ENCODE measurements around the gene ARHGAP26. TPM values are rescaled to one million over a fixed set of nuclear protein-coding genes. Genes with fewer than 3 reads are reported as not detected.

Gene ARHGAP26
- polyA plus RNA-seq, 6 donors from 2014 or later = 2.4 to 8.7 (median 4.1) TPM

DNA sequence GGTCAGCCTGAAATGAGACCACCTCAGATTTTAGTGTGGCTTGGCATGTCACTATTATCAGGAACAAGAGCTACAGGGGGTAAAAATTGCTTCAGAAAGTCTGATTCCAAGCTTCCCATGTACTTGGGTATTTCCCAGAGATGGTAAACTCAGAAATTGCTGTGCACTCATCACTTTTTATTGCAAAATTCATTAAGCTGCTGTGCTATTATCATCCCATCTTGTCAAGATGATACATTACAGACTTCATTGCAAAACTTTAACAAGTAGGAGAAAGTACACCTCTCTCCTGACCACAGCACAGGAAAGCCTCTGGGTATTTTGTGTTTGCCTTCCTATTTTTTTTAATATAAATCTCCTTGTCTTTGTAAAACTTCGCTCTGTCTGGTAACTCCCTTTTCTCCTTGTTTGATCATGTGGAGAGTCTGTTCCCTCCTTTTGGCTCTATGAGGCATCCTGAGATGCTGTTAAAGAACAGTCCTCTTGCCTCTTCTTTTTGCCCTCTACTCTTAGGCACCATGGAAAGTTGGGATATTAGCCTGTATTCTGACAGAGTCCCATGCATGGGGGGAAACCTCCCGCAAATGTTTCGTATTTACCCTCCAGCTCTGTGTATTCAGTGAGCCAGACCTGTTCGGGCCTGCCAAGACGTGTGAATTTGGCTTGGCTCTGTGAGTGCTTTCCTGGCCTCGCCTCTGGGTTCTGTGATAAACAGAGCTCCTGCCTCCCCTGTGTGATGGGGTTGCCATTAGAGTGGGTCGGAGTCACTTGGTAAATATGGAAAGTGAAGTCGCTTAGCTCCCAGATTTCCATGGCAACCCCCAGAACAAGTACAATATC is 372.6 kb downstream of the ARHGAP26 start:
- DNase-seq = no peak
- Mint-ChIP-seq H3K27me3 (no peaks in the 10 kb centered on the region), H3K4me3 (peak overlapping the region in 1 of 8 donors; percentile 18), H3K27ac (no peak overlapping the region), H3K36me3 (peaks cover 3 to 4% of the 10 kb centered on the region in 2 donors), H3K9me3 (no peaks in the 10 kb centered on the region), H3K4me1 (peaks cover 0 to 5% (median 0%) of the 10 kb centered on the region in 3 donors)
- ATAC-seq (ENCODE audit: low read depth in 2 of 2) = no peak

DNA sequence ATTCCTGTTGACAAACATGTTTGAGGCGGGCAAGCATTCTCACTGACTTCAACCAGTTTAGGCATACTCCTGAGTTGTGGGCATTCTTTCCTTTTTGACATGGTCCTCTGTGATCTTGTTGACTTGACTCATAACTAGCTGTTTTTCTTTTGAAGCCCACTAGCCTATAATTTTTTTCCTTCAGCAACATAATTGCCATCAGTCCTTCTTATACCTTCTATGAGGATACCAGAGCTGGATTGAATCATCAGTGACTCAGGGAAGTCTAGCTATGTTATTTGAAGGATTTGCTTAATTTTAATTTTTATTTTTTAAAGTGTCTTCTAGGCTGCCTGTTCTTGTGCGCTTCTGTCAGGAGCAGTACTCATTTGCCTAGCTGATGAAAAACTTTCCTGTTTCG is 373.8 kb downstream of the ARHGAP26 start:
- Mint-ChIP-seq H3K27me3 (no peaks in the 10 kb centered on the region), H3K36me3 (peaks cover 4 to 8% of the 10 kb centered on the region in 2 donors), H3K27ac (no peak overlapping the region), H3K4me1 (peaks cover 0 to 5% (median 0%) of the 10 kb centered on the region in 3 donors), H3K4me3 (no peak overlapping the region), H3K9me3 (no peaks in the 10 kb centered on the region)
- DNase-seq (no peak), ATAC-seq (ENCODE audit: low read depth in 2 of 2) (no peak)

DNA sequence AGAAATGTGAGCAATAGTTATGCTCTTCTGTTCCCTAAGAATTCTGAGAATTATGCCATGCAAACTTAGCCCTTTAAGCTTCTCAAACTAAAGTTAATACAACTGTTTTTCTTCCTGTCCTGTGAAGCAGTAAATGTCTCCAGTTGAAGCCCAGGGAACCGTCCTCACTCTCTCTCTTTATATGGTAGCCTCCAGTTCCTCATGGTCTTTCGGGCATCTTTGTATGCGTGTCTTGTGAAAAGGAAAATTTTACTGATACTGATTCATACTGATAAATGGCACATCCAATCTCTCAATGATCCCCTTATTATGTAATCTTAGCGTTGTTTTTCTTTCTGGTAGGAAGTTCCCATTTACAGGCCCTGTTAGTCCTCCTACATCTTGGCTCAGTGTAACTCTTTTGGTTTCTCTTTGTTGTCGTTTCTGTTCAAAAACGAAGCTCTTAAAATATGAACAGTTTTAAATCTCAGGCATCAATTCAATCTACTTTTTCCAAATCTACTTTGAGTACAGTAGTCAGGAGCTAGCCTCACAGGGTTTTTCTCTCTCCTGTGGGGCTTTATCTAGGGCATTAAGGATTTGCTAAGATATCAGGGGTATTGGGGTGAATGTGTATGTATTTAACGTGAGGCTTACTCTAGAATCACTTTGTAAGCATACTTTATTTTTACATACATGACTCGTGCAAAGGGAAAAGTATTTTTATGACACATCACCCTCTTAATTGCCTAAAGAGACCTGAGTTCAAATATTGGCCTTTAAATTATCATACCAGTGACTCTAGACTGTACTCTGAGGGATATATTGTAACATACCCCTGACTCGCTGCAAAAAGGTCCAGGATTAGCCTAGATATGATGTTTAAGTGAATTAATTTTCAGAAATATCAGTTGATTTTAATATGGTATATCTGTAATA is 375.3 kb downstream of the ARHGAP26 start:
- DNase-seq (no peak), ATAC-seq (ENCODE audit: low read depth in 2 of 2) (no peak)
- Mint-ChIP-seq H3K36me3 (peaks cover 4 to 8% of the 10 kb centered on the region in 2 donors), H3K9me3 (no peaks in the 10 kb centered on the region), H3K4me1 (peaks cover 0 to 5% (median 0%) of the 10 kb centered on the region in 3 donors), H3K4me3 (no peak overlapping the region), H3K27me3 (no peaks in the 10 kb centered on the region), H3K27ac (peak overlapping the region in 1 of 6 donors; percentile 3)

DNA sequence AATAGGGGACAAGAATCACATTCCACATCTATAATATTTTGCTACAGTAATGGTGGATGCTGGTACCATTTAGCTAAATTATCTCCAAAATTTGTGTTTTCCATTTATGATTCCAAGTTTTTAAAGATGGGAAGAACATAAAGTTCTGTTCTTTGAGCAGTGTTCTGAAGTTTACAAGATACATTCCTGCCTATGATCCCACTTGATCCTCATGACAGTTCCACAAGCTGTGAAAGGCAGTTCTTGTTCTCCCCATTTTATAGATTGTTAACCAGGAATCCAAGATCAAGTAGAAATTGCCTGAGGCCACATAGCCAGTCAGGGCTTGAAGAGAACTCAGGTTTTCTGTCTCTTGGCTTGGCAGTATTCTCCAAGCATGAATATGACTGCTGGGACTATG is 376.0 kb downstream of the ARHGAP26 start:
- H3K27ac Mint-ChIP-seq = no peak overlapping the region
- peaks cover 4 to 8% of the 10 kb centered on the region in 2 donors for H3K36me3 Mint-ChIP-seq
- H3K4me3 Mint-ChIP-seq = no peak overlapping the region
- ATAC-seq (ENCODE audit: low read depth in 2 of 2) = no peak
- no peak for DNase-seq
- no peaks in the 10 kb centered on the region for H3K9me3 Mint-ChIP-seq
- H3K27me3 Mint-ChIP-seq = no peaks in the 10 kb centered on the region
- H3K4me1 Mint-ChIP-seq = peaks cover 0 to 5% (median 0%) of the 10 kb centered on the region in 3 donors

DNA sequence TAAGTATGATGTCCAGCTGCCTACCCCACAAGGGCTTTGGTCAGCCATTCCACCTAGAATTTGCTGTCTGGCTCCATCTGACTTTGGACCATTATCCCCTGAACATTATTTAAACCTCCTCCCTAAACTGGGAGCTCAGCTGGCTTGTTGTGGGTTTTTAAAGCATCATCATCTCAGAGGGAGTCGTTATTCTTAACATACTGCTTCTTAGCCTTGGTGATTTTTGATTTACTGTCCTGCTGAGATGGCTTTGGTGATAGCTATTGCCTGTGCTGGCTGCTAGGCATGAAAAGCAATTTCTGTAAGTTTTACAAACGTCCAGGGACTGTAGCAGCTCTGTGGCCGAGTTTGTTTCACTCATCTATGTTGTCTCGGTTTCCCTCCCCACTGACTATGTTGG is 377.2 kb downstream of the ARHGAP26 start:
- H3K4me1 Mint-ChIP-seq = peaks cover 0 to 5% (median 0%) of the 10 kb centered on the region in 3 donors

DNA sequence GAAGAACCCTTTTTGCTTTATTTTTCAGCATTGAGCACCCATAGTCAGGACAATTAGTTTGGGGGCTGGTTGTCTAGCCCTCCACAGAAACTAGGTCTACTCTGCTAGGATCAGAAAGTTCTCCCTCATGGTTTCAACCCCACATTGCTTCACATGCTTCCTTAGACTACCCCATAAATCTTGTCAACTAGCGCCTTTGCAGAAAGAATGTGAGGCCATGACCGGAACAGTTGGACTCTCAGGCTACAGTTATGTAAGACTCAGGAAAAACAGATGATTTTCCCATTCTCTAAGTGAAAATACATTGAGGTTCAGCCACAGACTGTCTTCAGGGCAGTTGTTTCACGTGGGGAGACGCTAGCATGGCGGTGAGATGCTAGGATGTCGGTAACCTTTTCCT is 377.7 kb downstream of the ARHGAP26 start:
- Mint-ChIP-seq H3K4me1 (peaks cover 0 to 5% (median 2%) of the 10 kb centered on the region in 3 donors), H3K27ac (no peak overlapping the region), H3K4me3 (no peak overlapping the region), H3K27me3 (no peaks in the 10 kb centered on the region), H3K9me3 (no peaks in the 10 kb centered on the region), H3K36me3 (peaks cover 4 to 8% of the 10 kb centered on the region in 2 donors)
- ATAC-seq (ENCODE audit: low read depth in 2 of 2) = no peak
- no peak for DNase-seq

More for the DNA sequence above, 377.2 kb downstream of the ARHGAP26 start:
- no peak for DNase-seq
- Mint-ChIP-seq H3K27ac (peak overlapping the region in 3 of 6 donors; percentile 31 to 82 (median 57)), H3K4me3 (no peak overlapping the region), H3K27me3 (no peaks in the 10 kb centered on the region), H3K36me3 (peaks cover 4 to 8% of the 10 kb centered on the region in 2 donors), H3K9me3 (no peaks in the 10 kb centered on the region)
- no peak for ATAC-seq (ENCODE audit: low read depth in 2 of 2)

DNA sequence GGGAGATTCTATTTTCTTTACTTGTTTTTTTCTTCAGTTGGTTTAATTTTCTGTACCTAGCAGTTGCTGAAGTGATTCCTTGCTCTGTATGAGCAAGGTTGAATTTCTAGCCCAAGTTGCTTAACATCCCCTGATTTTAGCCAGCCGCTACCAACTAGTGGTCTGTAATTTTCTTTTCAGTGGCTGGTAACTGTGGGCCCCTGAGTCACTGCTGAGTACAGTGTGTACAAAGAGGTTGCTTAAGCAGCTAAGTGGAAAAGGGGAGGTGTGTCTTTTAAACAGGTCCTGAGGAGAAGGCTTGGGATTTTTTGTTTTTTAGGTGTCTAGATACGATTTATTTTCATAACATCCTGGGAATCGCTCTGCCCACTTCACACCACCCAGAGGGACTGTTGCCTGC is 378.6 kb downstream of the ARHGAP26 start:
- Mint-ChIP-seq H3K4me1 (peaks cover 0 to 8% (median 5%) of the 10 kb centered on the region in 3 donors), H3K27ac (peak overlapping the region in 1 of 6 donors; percentile 22), H3K9me3 (no peaks in the 10 kb centered on the region), H3K4me3 (no peak overlapping the region), H3K27me3 (no peaks in the 10 kb centered on the region), H3K36me3 (peaks cover 2 to 8% of the 10 kb centered on the region in 2 donors)
- DNase-seq = no peak
- no peak for ATAC-seq (ENCODE audit: low read depth in 2 of 2)

DNA sequence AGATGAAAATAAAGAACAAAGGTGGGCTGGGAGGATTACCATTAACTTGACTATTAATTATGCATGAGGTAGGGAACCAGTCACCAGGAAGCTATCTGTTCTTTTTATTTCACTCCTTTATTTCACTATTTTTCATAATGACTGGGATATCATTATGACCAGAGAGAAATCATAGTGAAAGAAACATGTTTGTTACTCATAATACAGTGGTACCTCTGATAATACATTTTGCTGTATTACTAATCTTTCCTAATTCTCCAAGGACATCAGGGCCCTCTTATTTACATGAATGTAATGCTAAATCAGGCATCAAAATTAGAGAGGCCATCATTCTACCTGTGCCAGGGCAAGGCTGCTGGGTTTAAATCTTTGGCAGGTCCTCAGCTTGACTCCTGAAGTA is 379.6 kb downstream of the ARHGAP26 start:
- peaks cover 0 to 8% of the 10 kb centered on the region in 2 donors for H3K36me3 Mint-ChIP-seq

DNA sequence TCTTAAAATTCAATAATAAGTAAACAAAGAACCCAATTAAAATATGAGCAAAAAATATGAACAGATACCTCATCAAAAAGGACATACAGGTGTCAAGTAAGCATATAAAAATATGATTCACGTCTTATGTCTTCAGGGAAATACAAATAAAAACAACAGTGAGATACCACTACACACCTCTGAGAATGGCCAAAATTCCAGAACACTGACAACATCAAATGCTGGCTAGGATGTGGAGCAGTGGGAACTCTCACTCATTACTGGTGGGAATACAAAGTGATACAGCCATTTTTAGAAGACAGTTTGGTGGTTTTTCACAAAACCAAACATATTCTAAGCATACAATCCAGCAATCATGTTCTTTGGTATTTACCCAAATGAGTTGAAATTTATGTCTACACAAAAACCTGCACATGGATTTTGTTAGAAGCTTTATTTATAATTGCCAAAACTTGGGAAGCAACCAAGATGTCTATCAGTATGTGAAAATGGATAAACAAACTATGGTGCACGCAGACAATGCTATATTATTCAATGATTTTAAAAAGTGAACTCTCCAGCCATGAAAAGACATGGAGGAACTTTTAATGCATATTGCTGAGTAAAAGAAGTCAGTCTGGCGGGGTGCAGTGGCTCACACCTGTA is 381.0 kb downstream of the ARHGAP26 start:
- Mint-ChIP-seq H3K27ac (peak overlapping the region in 2 of 6 donors; percentile 2 to 15), H3K36me3 (peaks cover 0 to 8% of the 10 kb centered on the region in 2 donors), H3K27me3 (no peaks in the 10 kb centered on the region)

More for the DNA sequence above, 379.6 kb downstream of the ARHGAP26 start:
- Mint-ChIP-seq H3K4me1 (peaks cover 0 to 8% (median 5%) of the 10 kb centered on the region in 3 donors), H3K9me3 (no peaks in the 10 kb centered on the region), H3K27ac (peak overlapping the region in 1 of 6 donors; percentile 7), H3K27me3 (no peaks in the 10 kb centered on the region), H3K4me3 (no peak overlapping the region)
- DNase-seq = no peak
- no peak for ATAC-seq (ENCODE audit: low read depth in 2 of 2)

DNA sequence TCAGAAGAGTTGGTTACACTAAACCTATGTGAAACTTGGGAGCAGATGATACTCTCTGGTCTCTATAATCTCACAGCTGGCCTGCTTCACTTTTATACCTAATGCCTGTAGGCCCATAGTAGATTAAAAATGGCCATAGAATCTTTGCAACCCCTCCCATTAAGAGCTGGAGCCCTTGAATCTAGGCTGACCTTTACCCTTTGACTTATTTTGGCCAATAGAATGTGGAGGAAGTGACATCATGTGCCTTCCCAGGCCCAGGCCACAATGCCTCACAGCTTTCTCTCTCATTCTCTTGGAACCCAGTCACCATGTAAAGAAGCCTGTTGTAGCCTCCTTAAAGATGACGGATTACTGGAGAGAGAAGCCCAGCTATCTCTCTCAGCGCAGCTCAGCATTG is 382.3 kb downstream of the ARHGAP26 start:
- Mint-ChIP-seq H3K36me3 (peaks cover 5 to 15% of the 10 kb centered on the region in 2 donors), H3K27ac (peak overlapping the region in 1 of 6 donors; percentile 22)
- ATAC-seq (ENCODE audit: low read depth in 2 of 2) = no peak

More for the DNA sequence above, 381.0 kb downstream of the ARHGAP26 start:
- Mint-ChIP-seq H3K9me3 (no peaks in the 10 kb centered on the region), H3K4me3 (no peak overlapping the region), H3K4me1 (peaks cover 0 to 8% (median 0%) of the 10 kb centered on the region in 3 donors)
- DNase-seq (no peak), ATAC-seq (ENCODE audit: low read depth in 2 of 2) (no peak)

DNA sequence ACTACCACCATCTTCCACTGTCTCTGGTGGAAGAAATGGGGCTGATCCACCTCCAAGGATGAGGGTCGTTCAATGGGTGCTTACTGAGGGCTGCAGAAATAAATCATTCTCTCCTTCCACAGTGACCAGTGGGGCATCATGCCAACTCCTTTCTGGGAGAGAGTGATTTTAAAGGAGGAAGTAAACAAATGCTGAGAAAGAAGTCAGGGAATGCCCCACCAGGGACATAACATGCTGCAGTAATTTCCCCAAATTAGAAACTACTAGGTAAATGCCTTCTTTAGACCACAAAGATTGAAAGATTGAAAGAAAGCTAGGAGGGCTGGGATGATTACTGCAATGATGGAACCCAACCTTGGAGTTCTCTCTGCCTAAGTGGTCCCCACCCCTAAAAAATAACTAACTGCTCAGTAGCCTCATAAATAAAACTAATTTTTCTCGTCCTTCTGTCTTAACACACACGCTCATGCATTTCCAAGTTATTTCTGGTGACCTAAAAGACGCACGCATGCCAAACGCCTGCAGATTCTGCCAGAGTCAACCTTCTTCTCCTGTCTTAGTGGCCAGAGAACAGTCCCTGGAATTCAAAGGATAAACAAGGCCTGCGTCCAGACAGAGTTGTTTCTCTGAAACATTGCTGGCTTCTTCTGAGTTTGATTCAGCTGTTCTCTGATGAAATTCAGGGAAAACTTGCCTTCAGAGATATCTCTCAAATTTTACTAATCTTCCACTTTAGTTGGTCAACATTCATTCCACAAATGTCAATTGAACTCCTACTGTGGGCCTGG is 383.3 kb downstream of the ARHGAP26 start:
- DNase-seq (no peak), ATAC-seq (ENCODE audit: low read depth in 2 of 2) (no peak)
- Mint-ChIP-seq H3K4me3 (no peak overlapping the region), H3K27me3 (no peaks in the 10 kb centered on the region), H3K4me1 (peaks cover 0 to 8% (median 0%) of the 10 kb centered on the region in 3 donors), H3K36me3 (peaks cover 5 to 7% of the 10 kb centered on the region in 2 donors), H3K9me3 (no peaks in the 10 kb centered on the region), H3K27ac (peak overlapping the region in 2 of 6 donors; percentile 26 to 65)

More for the DNA sequence above, 382.3 kb downstream of the ARHGAP26 start:
- no peak for DNase-seq
- no peaks in the 10 kb centered on the region for H3K27me3 Mint-ChIP-seq
- peaks cover 0 to 8% (median 0%) of the 10 kb centered on the region in 3 donors for H3K4me1 Mint-ChIP-seq
- H3K4me3 Mint-ChIP-seq = no peak overlapping the region
- H3K9me3 Mint-ChIP-seq = no peaks in the 10 kb centered on the region

Measured in naive B cell (primary cell).